GM12875 (cell line): ENCODE measurements around the gene PIERCE2.

ENCODE experiments used
- H3K4me3 ChIP-seq: one replicate; pipeline ENCODE4 v1.5.1; 2011; ENCODE audit warnings: low read depth, low read length, control low read depth
- TF ChIP-seq, protein P1 (sequence below): IDR thresholded peaks from 2 replicates; pipeline ENCODE4 v1.5.1; 2011; ENCODE audit warnings: low read depth, mild to moderate bottlenecking, control low read depth, inconsistent platforms, low read length, moderate library complexity, borderline replicate concordance; ENCODE audit not compliant: insufficient read depth

Gene PIERCE2, protein sequence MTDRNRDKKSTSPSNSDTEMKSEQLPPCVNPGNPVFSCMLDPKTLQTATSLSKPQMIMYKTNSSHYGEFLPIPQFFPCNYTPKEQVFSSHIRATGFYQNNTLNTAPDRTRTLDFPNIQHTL

GRCh38 chr15:55408012-55408928, at the start of gene PIERCE2, which contains the start of gene CCPG1:
TSS of gene PIERCE2 (plus strand) at chr15:55408495. CDS start at chr15:55408769, 274 bp downstream.
TSS of gene CCPG1 (minus strand) at chr15:55408359. CDS start at chr15:55389424, 18,935 bp downstream.
- TF ChIP-seq, protein P1, sequence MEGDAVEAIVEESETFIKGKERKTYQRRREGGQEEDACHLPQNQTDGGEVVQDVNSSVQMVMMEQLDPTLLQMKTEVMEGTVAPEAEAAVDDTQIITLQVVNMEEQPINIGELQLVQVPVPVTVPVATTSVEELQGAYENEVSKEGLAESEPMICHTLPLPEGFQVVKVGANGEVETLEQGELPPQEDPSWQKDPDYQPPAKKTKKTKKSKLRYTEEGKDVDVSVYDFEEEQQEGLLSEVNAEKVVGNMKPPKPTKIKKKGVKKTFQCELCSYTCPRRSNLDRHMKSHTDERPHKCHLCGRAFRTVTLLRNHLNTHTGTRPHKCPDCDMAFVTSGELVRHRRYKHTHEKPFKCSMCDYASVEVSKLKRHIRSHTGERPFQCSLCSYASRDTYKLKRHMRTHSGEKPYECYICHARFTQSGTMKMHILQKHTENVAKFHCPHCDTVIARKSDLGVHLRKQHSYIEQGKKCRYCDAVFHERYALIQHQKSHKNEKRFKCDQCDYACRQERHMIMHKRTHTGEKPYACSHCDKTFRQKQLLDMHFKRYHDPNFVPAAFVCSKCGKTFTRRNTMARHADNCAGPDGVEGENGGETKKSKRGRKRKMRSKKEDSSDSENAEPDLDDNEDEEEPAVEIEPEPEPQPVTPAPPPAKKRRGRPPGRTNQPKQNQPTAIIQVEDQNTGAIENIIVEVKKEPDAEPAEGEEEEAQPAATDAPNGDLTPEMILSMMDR: peak; percentile 80

DNA sequence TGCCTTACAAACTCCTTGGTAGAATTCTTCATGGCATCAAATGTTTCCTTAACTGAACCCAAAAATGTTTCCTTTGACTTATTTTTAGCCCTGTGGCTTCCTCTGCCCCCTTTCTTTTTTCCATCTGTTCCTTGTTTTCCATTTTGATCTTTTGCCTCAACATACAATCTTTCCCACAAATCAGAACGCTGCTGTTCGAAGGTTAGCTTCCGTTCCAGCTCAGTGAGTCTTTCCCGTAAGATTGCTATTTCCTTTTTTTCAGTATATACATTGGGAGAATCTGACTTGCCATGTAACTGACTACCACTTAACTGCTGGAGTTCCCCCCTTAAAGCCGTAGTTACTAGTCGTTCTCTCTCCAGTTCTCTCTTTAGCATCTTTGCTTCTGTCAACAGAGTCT, 48.0 kb upstream of the PIERCE2 start:
- H3K4me3 ChIP-seq: no peak overlapping the region
- TF ChIP-seq, protein P1: no peak

More at GRCh38 chr15:55408012-55408928, at the start of gene PIERCE2, which contains the start of gene CCPG1:
- peak within 1 kb of the TSS; percentile 60 for H3K4me3 ChIP-seq

DNA sequence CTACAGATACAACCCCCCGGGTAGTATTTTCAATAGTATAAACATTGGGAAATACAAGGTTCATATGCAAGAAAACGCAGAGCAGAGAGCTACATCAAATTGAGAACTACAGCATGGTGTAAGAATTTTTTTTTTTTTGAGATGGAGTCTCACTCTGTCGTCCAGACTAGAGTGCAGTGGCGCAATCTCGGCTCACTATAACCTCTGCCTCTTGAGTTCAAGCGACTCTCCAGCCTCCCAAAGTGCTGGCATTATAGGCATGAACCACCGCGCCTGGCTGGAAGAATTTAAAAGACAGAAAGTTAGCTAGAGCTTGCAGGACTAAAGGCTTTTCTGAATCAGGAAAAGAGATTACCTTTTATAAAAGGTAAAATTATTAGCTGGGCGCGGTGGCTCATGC, 47.2 kb upstream of the PIERCE2 start:
- TF ChIP-seq, protein P1: no peak

DNA sequence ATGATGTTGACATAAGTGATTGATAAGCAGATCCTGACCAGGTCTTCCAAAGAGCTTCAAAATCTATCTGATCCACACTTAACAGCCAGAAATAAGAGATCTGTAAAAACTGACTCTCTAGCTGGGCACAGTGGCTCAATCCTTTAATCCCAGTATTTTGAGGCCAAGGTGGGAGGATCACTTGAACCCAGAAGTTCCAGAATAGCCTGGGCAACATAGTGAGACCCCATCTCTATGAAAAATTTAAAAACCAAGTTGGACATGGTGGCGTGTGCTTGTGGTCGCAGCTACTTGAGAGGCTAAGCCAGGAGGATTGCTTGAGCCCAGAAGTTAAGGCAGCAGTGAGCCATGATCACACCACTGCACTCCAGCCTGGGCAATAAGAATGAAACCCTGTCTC, 45.7 kb upstream of the PIERCE2 start:
- TF ChIP-seq, protein P1: no peak
- no peak overlapping the region for H3K4me3 ChIP-seq

More for the DNA sequence above, 47.2 kb upstream of the PIERCE2 start:
- no peak overlapping the region for H3K4me3 ChIP-seq

- TF ChIP-seq, protein P1: no peak
- H3K4me3 ChIP-seq: no peak overlapping the region
Observed at GRCh38 chr15:55366981-55367380, 41.3 kb upstream of the PIERCE2 start.

DNA sequence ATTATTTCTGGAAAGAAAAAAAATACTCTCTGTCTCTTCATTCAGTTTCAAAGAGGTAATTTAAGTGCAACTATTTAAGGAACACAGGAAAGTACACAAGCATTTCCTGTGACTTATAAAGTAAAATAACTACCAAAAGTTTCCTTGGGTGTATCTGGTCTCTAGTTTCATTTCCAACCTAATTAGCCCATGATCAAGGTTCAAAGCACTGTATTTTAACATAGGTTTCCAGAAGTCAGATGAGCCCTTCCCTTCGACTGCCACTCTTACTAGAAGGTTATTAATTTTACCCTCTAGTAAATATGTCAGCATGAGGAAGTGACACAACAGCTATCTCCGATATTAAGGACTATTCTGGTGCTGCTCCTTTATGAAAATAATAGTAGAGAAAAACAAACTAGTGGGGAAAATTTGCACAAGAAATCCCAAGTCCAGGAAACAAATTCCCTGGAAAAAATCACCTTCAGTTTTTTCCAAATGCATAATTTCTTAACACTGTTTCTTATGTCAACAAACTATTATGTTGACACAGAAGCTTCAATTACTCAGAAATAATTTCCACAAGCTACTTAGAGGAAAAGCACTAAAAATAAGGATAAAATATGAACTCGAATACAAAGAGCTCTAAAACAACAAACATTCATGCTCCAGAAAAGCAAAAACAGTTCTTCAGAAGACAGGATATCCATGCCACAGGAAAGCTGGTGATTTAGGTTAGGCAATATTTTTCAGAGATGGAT, 35.4 kb upstream of the PIERCE2 start:
- TF ChIP-seq, protein P1: no peak
- H3K4me3 ChIP-seq: no peak overlapping the region
